ENCODE data around the gene LRIT2.

- TF ChIP-seq CTCF (conservative IDR thresholded peaks at IDR 0.05; ENCODE audit: low read length) (no peak), EZH2phosphoT487 (IDR thresholded peaks at IDR 0.05; ENCODE audit: borderline replicate concordance) (no peak)
Observed at GRCh38 chr10:84193327-84193726, 32.0 kb downstream of the LRIT2 start.

Measured in Loucy (cell line).